Uterus (tissue), 4 donors: Measurements from ENCODE around the gene MTHFSD. TPM values are rescaled to one million over a fixed set of nuclear protein-coding genes. Genes with fewer than 3 reads are reported as not detected.

Experiments used
- DNase-seq, 2 donors: peaks; one replicate each; pipeline ENCODE4 v3.0.0-alpha.2; 2019 to 2020
- H3K27ac ChIP-seq, 2 donors: fragments of 200-600 bp; sonication (generic); 1 replicate in 1 of 2; 2 replicates in 1 of 2; pipeline ENCODE4 v1.5.1; 2016 to 2018
- H3K27me3 ChIP-seq, 2 donors: fragments of 200-600 bp; sonication (generic); one replicate each; pipeline ENCODE4 v1.5.1; 2018 to 2019; ENCODE audit warnings: control low read depth in 1 of 2
- H3K36me3 ChIP-seq, 2 donors: fragments of 200-600 bp; sonication (generic); one replicate each; pipeline ENCODE4 v1.5.1; 2019; ENCODE audit warnings: control low read depth in 1 of 2
- H3K4me1 ChIP-seq, 2 donors: fragments of 200-600 bp; sonication (generic); one replicate each; pipeline ENCODE4 v1.5.1; 2018 to 2019; ENCODE audit warnings: control low read depth in 1 of 2
- H3K4me3 ChIP-seq, 2 donors: fragments of 200-600 bp; sonication (generic); 1 replicate in 1 of 2; 2 replicates in 1 of 2; pipeline ENCODE4 v1.5.1; 2018 to 2019; ENCODE audit warnings: mild to moderate bottlenecking in 1 of 2
- H3K9me3 ChIP-seq, 2 donors: fragments of 200-600 bp; sonication (generic); one replicate each; pipeline ENCODE4 v1.5.1; 2019; ENCODE audit warnings: control low read depth in 1 of 2
- CTCF ChIP-seq, 4 experiments: fragments of 200-600 bp in 2 of 4; fragments of 450-650 bp in 2 of 4; sonication (generic) in 2 of 4; IDR thresholded peaks; one replicate each; pipeline ENCODE4 v1.5.1; 2016 to 2019; ENCODE audit warnings: antibody characterized with exemption in 4 of 4, mild to moderate bottlenecking in 2 of 4, moderate library complexity in 1 of 4
- POLR2A ChIP-seq, 2 donors: fragments of 450-650 bp; IDR thresholded peaks; one replicate each; pipeline ENCODE4 v1.6.1; 2016; ENCODE audit warnings: antibody characterized with exemption in 2 of 2, mild to moderate bottlenecking in 1 of 2, moderate library complexity in 1 of 2
- intact Hi-C: fragments of 100-400 bp; cut with DNase I; formaldehyde crosslinking; loops from one replicate; pipeline ENCODE4 v1.15.1; 2023; ENCODE audit warnings: low total_unique reads
- total RNA-seq, 4 donors: library from RNA; depleted of rRNA in 3 of 4; stranded (reverse); fragments of >200 nt in 3 of 4; gene quantifications; one replicate each; pipeline versions ENCODE4 v1.1.0 to v1.2.4, GENCODE V29; 2014 to 2023
- donor health status: DM: yes; HTN: yes; CAD: no.

MTHFSD gene
- total RNA-seq, 4 donors from 2014 or later, result 2.9 to 26.0 (median 13.1) TPM

- H3K27ac ChIP-seq, result no peak overlapping the region
- H3K9me3 ChIP-seq, result no peaks in the 10 kb centered on the region
- H3K27me3 ChIP-seq, result no peaks in the 10 kb centered on the region
- intact Hi-C loops, result no loop called here
- H3K4me3 ChIP-seq, result no peak overlapping the region
- no peaks in the 10 kb centered on the region for H3K4me1 ChIP-seq
- no peaks in the 10 kb centered on the region for H3K36me3 ChIP-seq
- TF ChIP-seq POLR2A (IDR thresholded peaks at IDR 0.05), result no peak
- TF ChIP-seq CTCF (IDR thresholded peaks at IDR 0.05), result no peak
- DNase-seq, result no peak
Observed at GRCh38 chr16:86549076-86549892, 5.8 kb downstream of the MTHFSD start.

- Histone ChIP-seq H3K36me3 (no peaks in the 10 kb centered on the region), H3K4me3 (no peak overlapping the region), H3K27ac (no peak overlapping the region), H3K27me3 (no peaks in the 10 kb centered on the region), H3K4me1 (no peaks in the 10 kb centered on the region), H3K9me3 (no peaks in the 10 kb centered on the region)
- no peak for DNase-seq
- TF ChIP-seq POLR2A (IDR thresholded peaks at IDR 0.05) (no peak), CTCF (IDR thresholded peaks at IDR 0.05) (no peak)
- intact Hi-C loops, result no loop called here
Observed at GRCh38 chr16:86547286-86547685, 7.7 kb downstream of the MTHFSD start.

- intact Hi-C loops, result no loop called here
- Histone ChIP-seq H3K36me3 (no peaks in the 10 kb centered on the region), H3K27ac (no peak overlapping the region), H3K4me1 (no peaks in the 10 kb centered on the region), H3K9me3 (no peaks in the 10 kb centered on the region), H3K4me3 (no peak overlapping the region), H3K27me3 (no peaks in the 10 kb centered on the region)
- no peak for TF ChIP-seq POLR2A (IDR thresholded peaks at IDR 0.05)
- TF ChIP-seq CTCF (IDR thresholded peaks at IDR 0.05), result no peak
- DNase-seq, result no peak
Observed at GRCh38 chr16:86546638-86547013, 8.4 kb downstream of the MTHFSD start.

GRCh38 chr16:86545954-86546637 is 8.9 kb downstream of the MTHFSD start:
- H3K4me3 ChIP-seq, result no peak overlapping the region
- H3K27me3 ChIP-seq, result no peaks in the 10 kb centered on the region
- no peaks in the 10 kb centered on the region for H3K9me3 ChIP-seq
- no peak for TF ChIP-seq CTCF (IDR thresholded peaks at IDR 0.05)
- TF ChIP-seq POLR2A (IDR thresholded peaks at IDR 0.05), result no peak
- H3K27ac ChIP-seq, result no peak overlapping the region
- no peaks in the 10 kb centered on the region for H3K36me3 ChIP-seq
- DNase-seq, result no peak
- intact Hi-C loops, result no loop called here
- no peaks in the 10 kb centered on the region for H3K4me1 ChIP-seq

- Histone ChIP-seq H3K9me3 (no peaks in the 10 kb centered on the region), H3K4me3 (no peak overlapping the region), H3K36me3 (no peaks in the 10 kb centered on the region), H3K27ac (no peak overlapping the region), H3K4me1 (no peaks in the 10 kb centered on the region), H3K27me3 (no peaks in the 10 kb centered on the region)
- TF ChIP-seq CTCF (IDR thresholded peaks at IDR 0.05), result no peak
- no peak for TF ChIP-seq POLR2A (IDR thresholded peaks at IDR 0.05)
- DNase-seq, result no peak
- intact Hi-C loops, result no loop called here
Observed at GRCh38 chr16:86545481-86545880, 9.6 kb downstream of the MTHFSD start.
